Choroid plexus epithelial cell (primary cell): ENCODE measurements around the gene RNF130.

Source experiments
- DNase-seq: peaks from one replicate; pipeline ENCODE4 v3.0.0-alpha.2; 2010; ENCODE audit warnings: low read depth
- H3K4me3 ChIP-seq: 2 replicates; pipeline ENCODE4 v1.5.1; 2011; ENCODE audit warnings: low read depth, mild to moderate bottlenecking, control low read depth, low read length, moderate library complexity
- TF ChIP-seq, protein P1 (sequence below): conservative IDR thresholded peaks from 2 replicates; pipeline ENCODE4 v1.5.1; 2011; ENCODE audit warnings: low read depth, mild to moderate bottlenecking, control low read depth, inconsistent platforms, low read length, moderate library complexity

The RNF130 gene

DNA sequence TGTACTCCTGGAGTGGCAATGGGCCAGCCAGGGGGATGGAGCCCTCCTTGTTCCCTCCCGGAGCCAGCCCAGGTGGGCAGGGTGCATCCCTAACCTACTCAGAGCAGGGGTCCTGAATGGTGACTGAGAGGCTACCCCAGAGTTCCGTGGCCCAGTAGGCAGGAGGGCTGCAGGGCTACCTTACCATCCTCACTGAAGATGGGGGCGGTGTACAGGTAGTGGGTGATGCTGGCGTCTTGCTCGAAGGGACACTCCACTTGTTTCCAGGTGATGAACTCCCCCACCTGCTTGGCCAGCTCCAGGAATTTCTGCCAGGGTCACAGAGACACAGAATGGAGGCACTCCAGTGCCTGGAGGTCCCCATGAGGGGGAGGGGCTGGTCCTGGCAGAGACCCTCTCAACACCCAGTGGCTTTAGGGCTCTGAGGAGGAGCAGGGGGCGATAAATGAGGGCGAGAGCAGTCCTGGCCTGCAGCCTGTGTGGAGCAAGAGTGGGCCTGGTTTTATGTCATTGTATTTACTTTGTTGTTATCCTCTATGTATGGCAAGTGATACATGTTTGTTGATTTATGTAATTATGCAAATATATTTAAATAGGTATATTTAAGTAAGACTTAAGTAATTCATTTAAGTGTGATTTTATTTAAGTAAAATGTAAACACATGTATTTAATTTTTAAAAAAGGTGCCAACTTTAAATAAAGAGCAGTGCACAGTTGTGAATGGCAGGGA, 39.9 kb upstream of the RNF130 start:
- H3K4me3 ChIP-seq, result no peak overlapping the region
- DNase-seq, result no peak
- TF ChIP-seq, protein P1, sequence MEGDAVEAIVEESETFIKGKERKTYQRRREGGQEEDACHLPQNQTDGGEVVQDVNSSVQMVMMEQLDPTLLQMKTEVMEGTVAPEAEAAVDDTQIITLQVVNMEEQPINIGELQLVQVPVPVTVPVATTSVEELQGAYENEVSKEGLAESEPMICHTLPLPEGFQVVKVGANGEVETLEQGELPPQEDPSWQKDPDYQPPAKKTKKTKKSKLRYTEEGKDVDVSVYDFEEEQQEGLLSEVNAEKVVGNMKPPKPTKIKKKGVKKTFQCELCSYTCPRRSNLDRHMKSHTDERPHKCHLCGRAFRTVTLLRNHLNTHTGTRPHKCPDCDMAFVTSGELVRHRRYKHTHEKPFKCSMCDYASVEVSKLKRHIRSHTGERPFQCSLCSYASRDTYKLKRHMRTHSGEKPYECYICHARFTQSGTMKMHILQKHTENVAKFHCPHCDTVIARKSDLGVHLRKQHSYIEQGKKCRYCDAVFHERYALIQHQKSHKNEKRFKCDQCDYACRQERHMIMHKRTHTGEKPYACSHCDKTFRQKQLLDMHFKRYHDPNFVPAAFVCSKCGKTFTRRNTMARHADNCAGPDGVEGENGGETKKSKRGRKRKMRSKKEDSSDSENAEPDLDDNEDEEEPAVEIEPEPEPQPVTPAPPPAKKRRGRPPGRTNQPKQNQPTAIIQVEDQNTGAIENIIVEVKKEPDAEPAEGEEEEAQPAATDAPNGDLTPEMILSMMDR, result no peak

DNA sequence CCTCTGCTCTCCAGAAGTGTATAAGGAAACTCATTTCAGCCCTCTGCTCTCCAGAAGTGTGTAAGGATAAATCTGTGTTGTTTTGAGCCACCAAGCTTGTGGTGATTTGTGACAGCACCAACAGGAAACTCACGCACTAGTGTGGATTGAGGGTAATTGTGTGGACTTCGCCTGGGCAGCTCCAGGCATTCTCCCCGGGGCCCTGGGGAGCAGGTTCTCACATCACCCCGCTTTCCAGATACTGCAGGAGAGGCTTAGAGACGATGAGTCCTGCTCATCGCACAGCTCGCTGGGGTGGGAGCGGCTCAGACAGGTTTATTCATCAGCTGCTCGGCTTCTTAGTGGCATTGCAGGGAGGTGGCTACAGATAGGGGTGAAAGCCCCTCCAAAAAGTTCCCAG, 38.4 kb upstream of the RNF130 start:
- TF ChIP-seq, protein P1, result no peak
- DNase-seq, result no peak
- no peak overlapping the region for H3K4me3 ChIP-seq

DNA sequence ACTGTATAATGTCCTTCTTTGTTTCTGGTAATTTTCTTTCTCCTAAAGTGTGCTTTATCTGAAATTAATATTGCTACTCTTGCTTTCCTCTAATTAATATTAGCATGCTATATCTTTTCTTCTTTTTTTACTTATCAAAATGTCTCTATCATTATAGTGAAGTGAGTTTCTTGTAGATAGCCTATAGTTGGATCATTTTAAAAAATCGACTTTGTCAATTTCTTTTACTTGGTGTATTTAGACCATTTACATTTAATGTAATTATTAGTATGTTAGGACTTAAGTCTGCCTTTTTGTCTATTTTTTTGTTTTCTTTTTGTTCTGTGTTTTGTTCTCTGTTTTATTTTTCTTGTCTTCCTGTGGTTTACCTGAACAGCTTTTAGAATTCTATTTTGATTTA, 35.4 kb upstream of the RNF130 start:
- DNase-seq, result no peak
- no peak overlapping the region for H3K4me3 ChIP-seq
- TF ChIP-seq, protein P1, result no peak

DNA sequence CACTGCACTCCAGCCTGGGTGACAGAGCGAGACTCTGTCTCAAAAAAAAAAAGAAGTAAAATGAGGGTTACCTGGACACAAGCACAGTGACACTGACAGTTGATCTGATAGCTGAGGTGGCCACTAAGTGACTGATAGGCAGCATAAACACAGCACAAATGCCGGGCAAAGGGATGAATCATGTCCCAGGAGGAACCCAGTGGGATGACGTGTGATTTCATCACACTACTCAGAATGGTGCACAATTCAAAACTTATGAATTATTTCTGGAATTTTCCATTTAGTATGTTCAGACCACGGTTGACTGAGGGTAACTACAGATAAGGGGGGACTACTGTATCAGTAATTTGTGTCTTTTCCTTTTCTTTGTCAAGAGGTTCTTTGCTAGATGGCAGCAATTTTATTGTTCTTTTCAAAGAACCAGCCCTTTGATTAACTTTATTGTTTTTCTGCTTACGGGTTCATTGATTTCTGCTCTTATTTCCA, 34.3 kb upstream of the RNF130 start:
- no peak for DNase-seq
- no peak overlapping the region for H3K4me3 ChIP-seq
- TF ChIP-seq, protein P1, result no peak

DNA sequence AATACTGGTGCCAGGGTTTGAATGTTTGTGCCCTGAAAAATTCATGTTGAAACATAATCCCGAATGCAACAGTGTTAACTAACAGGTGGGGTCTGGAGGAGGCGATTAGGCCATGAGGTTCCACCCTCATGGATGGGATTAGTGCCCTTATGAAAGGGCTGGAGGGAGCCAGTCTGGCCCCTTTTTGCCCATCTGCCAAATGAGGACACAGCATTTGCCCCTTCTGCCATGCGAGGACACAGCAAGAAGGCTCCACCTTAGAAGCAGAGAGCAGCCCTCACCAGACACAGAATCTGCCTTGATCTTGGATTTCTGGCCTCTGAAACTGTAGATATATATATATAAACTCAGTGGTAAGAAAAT, 32.6 kb upstream of the RNF130 start:
- no peak for DNase-seq
- no peak overlapping the region for H3K4me3 ChIP-seq
- TF ChIP-seq, protein P1, result no peak

DNA sequence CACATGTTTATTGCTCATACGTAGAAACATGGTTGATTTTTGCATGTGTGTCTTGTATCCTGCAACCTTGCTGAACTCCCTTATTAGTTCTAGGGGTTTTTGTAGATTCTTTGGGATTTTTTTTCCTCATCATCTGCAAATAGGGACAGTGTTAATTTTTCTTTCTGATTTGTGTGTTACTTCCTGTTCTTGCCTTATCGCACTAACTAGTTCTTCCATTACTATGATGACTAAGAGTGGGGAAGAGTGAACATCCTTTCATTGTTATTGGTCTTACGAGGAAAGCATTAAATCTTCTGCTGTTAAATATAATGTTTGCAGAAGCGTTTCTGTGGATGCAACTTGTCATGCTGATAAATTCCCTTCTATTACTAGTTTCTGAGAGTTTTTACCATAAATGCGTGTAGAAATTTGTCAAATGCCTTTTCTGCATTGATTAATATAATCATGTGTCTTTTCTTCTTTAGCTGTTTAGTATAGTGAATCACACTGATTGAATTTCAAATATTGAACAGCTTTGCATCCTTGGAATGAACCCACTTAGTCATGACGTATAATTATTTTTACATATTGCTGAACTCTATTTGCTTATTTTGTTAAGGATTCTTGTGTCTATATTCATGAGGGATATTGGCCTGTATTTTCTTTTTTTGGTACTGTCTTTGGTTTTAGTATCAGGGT, 32.1 kb upstream of the RNF130 start:
- H3K4me3 ChIP-seq, result no peak overlapping the region
- no peak for DNase-seq
- TF ChIP-seq, protein P1, result no peak
